Loucy (cell line): ENCODE measurements around the gene DYNLT4.

Experiments
- H2AFZ ChIP-seq: fragments of 200-600 bp; sonication (generic); 2 replicates; pipeline ENCODE4 v1.6.0; 2016; ENCODE audit warnings: antibody characterized with exemption, mild to moderate bottlenecking, low read length, moderate library complexity
- H3F3A ChIP-seq: fragments of 200-600 bp; 2 replicates; pipeline ENCODE4 v1.6.0; 2016; ENCODE audit warnings: antibody characterized with exemption, low read depth, mild to moderate bottlenecking
- H3K27me3 ChIP-seq: fragments of 200-600 bp; sonication (generic); 2 replicates; pipeline ENCODE4 v1.6.1; 2014; ENCODE audit warnings: low read length, mild to moderate bottlenecking; ENCODE audit not compliant: insufficient read depth, poor library complexity, severe bottlenecking
- H3K36me3 ChIP-seq: fragments of 200-600 bp; sonication (generic); 2 replicates; pipeline ENCODE4 v1.6.1; 2016; ENCODE audit warnings: low read length; ENCODE audit not compliant: insufficient read depth
- H3K4me1 ChIP-seq: fragments of 200-600 bp; sonication (generic); 2 replicates; pipeline ENCODE4 v1.5.1; 2014; ENCODE audit warnings: low read length, mild to moderate bottlenecking; ENCODE audit not compliant: insufficient read depth, poor library complexity, severe bottlenecking
- H3K4me2 ChIP-seq: fragments of 200-600 bp; sonication (generic); 2 replicates; pipeline ENCODE4 v1.6.0; 2014; ENCODE audit warnings: antibody characterized with exemption, low read length, low read depth, mild to moderate bottlenecking; ENCODE audit not compliant: poor library complexity, severe bottlenecking
- H3K4me3 ChIP-seq: fragments of 200-600 bp; sonication (generic); 2 replicates; pipeline ENCODE4 v1.5.1; 2014; ENCODE audit warnings: low read length, mild to moderate bottlenecking, mixed read lengths; ENCODE audit not compliant: poor library complexity, severe bottlenecking
- H3K79me2 ChIP-seq: fragments of 200-600 bp; sonication (generic); 2 replicates; pipeline ENCODE4 v1.6.1; 2014; ENCODE audit warnings: low read length; ENCODE audit not compliant: insufficient read depth
- H3K9ac ChIP-seq: fragments of 200-600 bp; sonication (generic); 2 replicates; pipeline ENCODE4 v1.6.0; 2014; ENCODE audit warnings: mild to moderate bottlenecking, low read depth, low read length, moderate library complexity; ENCODE audit not compliant: poor library complexity, severe bottlenecking
- H3K9me2 ChIP-seq: fragments of 200-600 bp; sonication (generic); replicated peaks from 2 replicates; pipeline ENCODE4 v1.6.1; 2016; ENCODE audit warnings: low read depth, low read length, mixed read lengths
- H3K9me3 ChIP-seq: fragments of 200-600 bp; sonication (generic); 2 replicates; pipeline ENCODE4 v1.6.1; 2014; ENCODE audit warnings: mild to moderate bottlenecking, antibody characterized with exemption, low read length, low read depth; ENCODE audit not compliant: insufficient read depth
- H4K20me1 ChIP-seq: fragments of 200-600 bp; sonication (generic); 2 replicates; pipeline ENCODE4 v1.6.0; 2014; ENCODE audit warnings: antibody characterized with exemption, low read length, mild to moderate bottlenecking; ENCODE audit not compliant: insufficient read depth, poor library complexity, severe bottlenecking
- CTCF ChIP-seq: fragments of 200-600 bp; sonication (generic); conservative IDR thresholded peaks from 2 replicates; pipeline ENCODE4 v1.5.1; 2014; ENCODE audit warnings: mild to moderate bottlenecking, antibody characterized with exemption, low read length
- EZH2phosphoT487 ChIP-seq: fragments of 200-600 bp; IDR thresholded peaks from 2 replicates; pipeline ENCODE4 v1.6.1; 2018; ENCODE audit warnings: antibody characterized with exemption, mild to moderate bottlenecking, moderate library complexity, borderline replicate concordance

Gene DYNLT4

GRCh38 chr1:44785501-44786137 is 21.5 kb downstream of the DYNLT4 start:
- Histone ChIP-seq H3K9ac (no peak overlapping the region), H3K9me3 (no peaks in the 10 kb centered on the region), H3F3A (no peaks in the 10 kb centered on the region), H4K20me1 (peaks cover 7% of the 10 kb centered on the region), H3K4me1 (no peaks in the 10 kb centered on the region), H3K4me2 (no peak overlapping the region), H2AFZ (no peak overlapping the region), H3K79me2 (peaks cover under 1% of the 10 kb centered on the region; the same call in 1 of the 2 replicates), H3K27me3 (no peaks in the 10 kb centered on the region), H3K4me3 (no peak overlapping the region), H3K36me3 (peaks cover 12% of the 10 kb centered on the region; the same call in 1 of the 2 replicates), H3K9me2 (no peaks in the 10 kb centered on the region)
- no peak for TF ChIP-seq EZH2phosphoT487
- TF ChIP-seq CTCF: no peak

GRCh38 chr1:44785029-44785380 is 22.1 kb downstream of the DYNLT4 start:
- no peak overlapping the region for H2AFZ ChIP-seq
- TF ChIP-seq CTCF (no peak), EZH2phosphoT487 (no peak)
- no peaks in the 10 kb centered on the region for H3F3A ChIP-seq
- no peak overlapping the region for H3K4me2 ChIP-seq
- H3K9me2 ChIP-seq: no peaks in the 10 kb centered on the region
- H3K27me3 ChIP-seq: no peaks in the 10 kb centered on the region
- H3K36me3 ChIP-seq: peaks cover 18% of the 10 kb centered on the region; the same call in 1 of the 2 replicates
- H3K4me1 ChIP-seq: no peaks in the 10 kb centered on the region
- H4K20me1 ChIP-seq: peaks cover 12% of the 10 kb centered on the region
- H3K9me3 ChIP-seq: no peaks in the 10 kb centered on the region
- no peak overlapping the region for H3K9ac ChIP-seq
- no peak overlapping the region for H3K4me3 ChIP-seq
- peaks cover 7% of the 10 kb centered on the region; the same call in 1 of the 2 replicates for H3K79me2 ChIP-seq

- Histone ChIP-seq H3K27me3 (no peaks in the 10 kb centered on the region), H3K79me2 (peaks cover 13% of the 10 kb centered on the region), H3K9me3 (no peaks in the 10 kb centered on the region), H3K9me2 (no peaks in the 10 kb centered on the region), H3K4me2 (no peak overlapping the region), H3K9ac (no peak overlapping the region), H3K4me3 (no peak overlapping the region), H4K20me1 (peaks cover 13% of the 10 kb centered on the region), H3K4me1 (no peaks in the 10 kb centered on the region), H2AFZ (no peak overlapping the region), H3F3A (no peaks in the 10 kb centered on the region), H3K36me3 (peaks cover 21% of the 10 kb centered on the region; the same call in 1 of the 2 replicates)
- no peak for TF ChIP-seq EZH2phosphoT487
- TF ChIP-seq CTCF: no peak
Observed at GRCh38 chr1:44784094-44785028, 22.8 kb downstream of the DYNLT4 start.
